K562 (cell line): ENCODE data around the gene SLC39A13. TPM values are rescaled to one million over a fixed set of nuclear protein-coding genes. Genes with fewer than 3 reads are reported as not detected.

Experiments
- AFF4 ChIP-seq: sonication (generic); formaldehyde crosslinking; IDR thresholded peaks from 2 replicates; pipeline ENCODE4 v1.8.0; 2023; ENCODE audit warnings: mild to moderate bottlenecking, missing genetic modification reagents
- E4F1 ChIP-seq: fragments of 250-450 bp; sonication (Bioruptor Pico); IDR thresholded peaks from 2 replicates; pipeline ENCODE4 v1.5.0; 2021; ENCODE audit warnings: mild to moderate bottlenecking, borderline replicate concordance
- HEY1 ChIP-seq: fragments of 250-450 bp; sonication (Bioruptor Pico); IDR thresholded peaks from 2 replicates; pipeline ENCODE4 v1.5.0; 2020; ENCODE audit warnings: mild to moderate bottlenecking, moderate library complexity, borderline replicate concordance
- HOXB6 ChIP-seq: fragments of 250-450 bp; sonication (Bioruptor Pico); IDR thresholded peaks from 2 replicates; pipeline ENCODE4 v1.5.1; 2022; ENCODE audit warnings: mild to moderate bottlenecking, borderline replicate concordance
- KLF16 ChIP-seq: IDR thresholded peaks from 2 replicates; pipeline ENCODE4 v1.6.1; 2016; ENCODE audit warnings: antibody characterized with exemption
- LARP7 ChIP-seq: fragments of 450-650 bp; IDR thresholded peaks from 2 replicates; pipeline ENCODE4 v1.6.1; 2016
- MCM5 ChIP-seq: fragments of 450-650 bp; IDR thresholded peaks from 2 replicates; pipeline ENCODE4 v1.6.1; 2016; ENCODE audit warnings: low read depth
- MIER1 ChIP-seq: fragments of 450-650 bp; IDR thresholded peaks from 2 replicates; pipeline ENCODE4 v1.6.1; 2016; ENCODE audit warnings: antibody characterized with exemption, mild to moderate bottlenecking, low read depth
- MXI1 ChIP-seq: IDR thresholded peaks from 2 replicates; pipeline ENCODE4 v1.6.1; 2011; ENCODE audit warnings: low read depth, mild to moderate bottlenecking, improper control_type of control experiment, low read length
- RAD21 ChIP-seq, 2 experiments: fragments of 250-450 bp in 1 of 2; fragments of 450-650 bp in 1 of 2; sonication (Bioruptor Pico) in 1 of 2; formaldehyde crosslinking in 1 of 2; IDR thresholded peaks in 1 of 2; conservative IDR thresholded peaks in 1 of 2; 2 replicates each; pipeline versions ENCODE4 v1.4.0 to v1.8.0; 2020 to 2022; ENCODE audit warnings: mild to moderate bottlenecking in 2 of 2, moderate library complexity in 1 of 2
- SLC30A9 ChIP-seq: fragments of 250-450 bp; sonication (Bioruptor Pico); IDR thresholded peaks from 2 replicates; pipeline ENCODE4 v1.8.0; 2022; ENCODE audit warnings: mild to moderate bottlenecking, moderate library complexity
- SMAD3 ChIP-seq: fragments of 450-650 bp; formaldehyde crosslinking; conservative IDR thresholded peaks from 2 replicates; pipeline ENCODE4 v1.4.0; 2020; ENCODE audit warnings: mild to moderate bottlenecking
- ZNF431 ChIP-seq: sonication (generic); formaldehyde crosslinking; IDR thresholded peaks from 2 replicates; pipeline ENCODE4 v1.8.0; 2022; ENCODE audit warnings: mild to moderate bottlenecking, missing genetic modification reagents
- ZNF696 ChIP-seq: fragments of 250-450 bp; sonication (Bioruptor Pico); conservative IDR thresholded peaks from 2 replicates; pipeline ENCODE4 v1.4.0; 2020; ENCODE audit warnings: mild to moderate bottlenecking, moderate library complexity
- polyA plus RNA-seq, 8 experiments: library from polyadenylated mRNA; depleted of rRNA in 4 of 8; stranded (reverse) in 5 of 8; unstranded in 3 of 8; fragments of >200 nt; fragmentation: Nextera tagmentation in 2 of 8; fragmentation: Illumina TruSeq in 1 of 8; extraction: Ambion mirVana in 2 of 8; extraction: Trizol in 1 of 8; gene quantifications; 2 replicates each; pipeline versions ENCODE4 v1.2.1 to v1.2.3, GENCODE V29; 2011 to 2014; ENCODE audit warnings: inconsistent platforms in 1 of 8, missing spikeins in 1 of 8
- total RNA-seq, 7 experiments: library from RNA; depleted of rRNA in 6 of 7; stranded (reverse); fragments of >200 nt in 6 of 7; fragmentation: Illumina TruSeq in 2 of 7; extraction: Trizol in 2 of 7; gene quantifications; 2 replicates each; pipeline versions ENCODE4 v1.2.1 to v1.2.3, GENCODE V29; 2011 to 2021; ENCODE audit warnings: low replicate concordance in 1 of 7
- TF ChIP-seq, protein P1 (sequence below): fragments of 250-450 bp; sonication (Bioruptor Pico); IDR thresholded peaks from 2 replicates; pipeline ENCODE4 v1.8.0; 2022; ENCODE audit warnings: inconsistent platforms, mild to moderate bottlenecking, moderate library complexity, borderline replicate concordance
- TF ChIP-seq, protein P2 (sequence below): sonication (generic); formaldehyde crosslinking; IDR thresholded peaks from 2 replicates; pipeline ENCODE4 v1.8.0; 2022; ENCODE audit warnings: mild to moderate bottlenecking, missing genetic modification reagents
- TF ChIP-seq, protein P3 (sequence below): conservative IDR thresholded peaks from 2 replicates; pipeline ENCODE4 v1.6.1; 2011; ENCODE audit warnings: low read depth, mild to moderate bottlenecking, low read length; ENCODE audit not compliant: control insufficient read depth

The SLC39A13 gene
- total and polyA plus RNA-seq, 9 of the 15 experiments (the other 6 are each of a cell fraction or from before 2014, with no cell fraction given), result 0.17 to 15.9 (median 3.2) TPM

DNA sequence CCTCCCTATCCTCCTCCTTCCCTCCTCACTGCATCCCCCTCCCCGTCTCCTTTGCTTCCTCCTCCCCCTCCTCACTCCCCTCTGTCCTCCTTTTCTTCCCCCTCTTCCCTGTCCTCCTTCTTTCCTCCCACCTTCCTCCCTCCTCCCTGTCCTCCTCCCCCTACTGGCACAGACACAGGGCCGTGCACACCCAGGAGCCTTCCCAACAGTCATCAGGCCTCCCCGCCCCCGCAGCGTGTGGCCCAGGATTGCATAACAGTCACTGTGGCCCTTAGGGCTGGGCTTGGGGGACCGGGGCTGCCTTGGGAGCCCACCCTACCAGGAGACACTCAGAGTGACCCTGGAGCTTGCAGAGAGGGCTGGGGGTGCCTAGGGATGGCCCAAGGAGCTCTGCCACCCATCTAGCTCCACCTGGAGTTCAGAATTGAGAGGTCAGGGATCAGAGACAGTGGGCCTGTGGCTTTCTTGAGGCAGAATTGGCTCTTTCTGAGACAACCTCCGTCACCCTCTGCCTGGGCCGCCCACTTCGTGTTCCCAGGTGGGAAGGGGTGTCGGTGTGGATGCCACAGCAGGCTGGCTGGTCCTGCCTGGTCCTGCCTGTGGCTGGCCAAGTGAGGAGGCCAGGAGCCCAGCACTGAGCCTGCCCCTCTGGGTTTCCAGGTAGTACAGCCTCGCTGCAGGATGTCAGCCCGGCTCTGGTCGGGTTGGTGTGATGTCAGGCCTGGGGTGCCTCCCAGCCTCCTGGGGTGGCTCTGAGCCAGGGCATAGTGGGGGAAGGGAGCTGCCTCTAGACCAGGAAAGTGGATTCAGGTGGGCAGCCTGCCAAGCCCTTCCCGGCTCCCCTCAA lies 31.6 kb upstream of the SLC39A13 start (continued):
- TF ChIP-seq MCM5 (no peak), HOXB6 (CRISPR knock-in tag) (no peak), MIER1 (0 out of 2 replicates have a peak, but pooled peaks have one; percentile 27), E4F1 (no peak), LARP7 (peak; percentile 67; the same call in 1 of the 2 replicates), SMAD3 (CRISPR knock-in tag) (no peak), MXI1 (no peak), RAD21 (CRISPR knock-in tag; conservative IDR thresholded peaks at IDR 0.05 in 1 of 2, IDR thresholded peaks at IDR 0.05 in 1 of 2) (peak in 1 of 2 experiments; percentile 9; a peak in 1 of 4 replicates), ZNF431 (CRISPR knock-in tag) (no peak), KLF16 (no peak), AFF4 (CRISPR knock-in tag) (no peak), SLC30A9 (no peak), HEY1 (no peak), ZNF696 (no peak)
- TF ChIP-seq, protein P1, sequence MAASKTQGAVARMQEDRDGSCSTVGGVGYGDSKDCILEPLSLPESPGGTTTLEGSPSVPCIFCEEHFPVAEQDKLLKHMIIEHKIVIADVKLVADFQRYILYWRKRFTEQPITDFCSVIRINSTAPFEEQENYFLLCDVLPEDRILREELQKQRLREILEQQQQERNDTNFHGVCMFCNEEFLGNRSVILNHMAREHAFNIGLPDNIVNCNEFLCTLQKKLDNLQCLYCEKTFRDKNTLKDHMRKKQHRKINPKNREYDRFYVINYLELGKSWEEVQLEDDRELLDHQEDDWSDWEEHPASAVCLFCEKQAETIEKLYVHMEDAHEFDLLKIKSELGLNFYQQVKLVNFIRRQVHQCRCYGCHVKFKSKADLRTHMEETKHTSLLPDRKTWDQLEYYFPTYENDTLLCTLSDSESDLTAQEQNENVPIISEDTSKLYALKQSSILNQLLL (CRISPR knock-in tag), result no peak
- TF ChIP-seq, protein P2, sequence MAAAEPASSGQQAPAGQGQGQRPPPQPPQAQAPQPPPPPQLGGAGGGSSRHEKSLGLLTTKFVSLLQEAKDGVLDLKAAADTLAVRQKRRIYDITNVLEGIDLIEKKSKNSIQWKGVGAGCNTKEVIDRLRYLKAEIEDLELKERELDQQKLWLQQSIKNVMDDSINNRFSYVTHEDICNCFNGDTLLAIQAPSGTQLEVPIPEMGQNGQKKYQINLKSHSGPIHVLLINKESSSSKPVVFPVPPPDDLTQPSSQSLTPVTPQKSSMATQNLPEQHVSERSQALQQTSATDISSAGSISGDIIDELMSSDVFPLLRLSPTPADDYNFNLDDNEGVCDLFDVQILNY (CRISPR knock-in tag), result no peak
- TF ChIP-seq, protein P3, sequence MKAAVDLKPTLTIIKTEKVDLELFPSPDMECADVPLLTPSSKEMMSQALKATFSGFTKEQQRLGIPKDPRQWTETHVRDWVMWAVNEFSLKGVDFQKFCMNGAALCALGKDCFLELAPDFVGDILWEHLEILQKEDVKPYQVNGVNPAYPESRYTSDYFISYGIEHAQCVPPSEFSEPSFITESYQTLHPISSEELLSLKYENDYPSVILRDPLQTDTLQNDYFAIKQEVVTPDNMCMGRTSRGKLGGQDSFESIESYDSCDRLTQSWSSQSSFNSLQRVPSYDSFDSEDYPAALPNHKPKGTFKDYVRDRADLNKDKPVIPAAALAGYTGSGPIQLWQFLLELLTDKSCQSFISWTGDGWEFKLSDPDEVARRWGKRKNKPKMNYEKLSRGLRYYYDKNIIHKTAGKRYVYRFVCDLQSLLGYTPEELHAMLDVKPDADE, result no peak
